Measurements from ENCODE around the gene RASA4B.
"Not testable (repeated sequence)": the region's sequence is repeated elsewhere in the genome, so short reads cannot be mapped to it uniquely, and the experiment has no call there.

Gene RASA4B

GRCh38 chr7:102511860-102512522 is 5.6 kb downstream of the RASA4B start:
- DNase-seq (ENCODE audit: low read depth in 3 of 3) = not testable (repeated sequence)

DNA sequence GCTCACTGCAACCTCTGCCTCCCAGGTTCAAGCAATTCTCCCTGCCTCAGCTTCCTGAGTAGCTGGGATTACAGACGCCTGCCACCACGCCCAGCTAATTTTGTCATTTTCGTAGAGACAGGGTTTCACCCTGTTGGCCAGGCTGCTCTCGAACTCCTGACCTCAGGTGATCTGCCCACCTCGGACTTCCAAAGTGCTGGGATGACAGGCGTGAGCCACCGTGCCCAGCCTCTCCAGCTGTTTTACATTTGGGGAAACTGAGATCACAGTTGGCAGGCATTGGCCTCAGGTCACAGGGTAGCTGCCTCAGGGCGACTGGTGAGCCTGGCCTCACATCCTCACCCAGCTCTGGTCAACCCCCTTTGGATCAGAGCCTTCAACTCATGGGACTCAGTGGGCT is 7.0 kb downstream of the RASA4B start:
- not testable (repeated sequence) for DNase-seq (ENCODE audit: low read depth in 3 of 3)

GRCh38 chr7:102507410-102508088 is 10.0 kb downstream of the RASA4B start:
- not testable (repeated sequence) for DNase-seq (ENCODE audit: low read depth in 3 of 3)

DNA sequence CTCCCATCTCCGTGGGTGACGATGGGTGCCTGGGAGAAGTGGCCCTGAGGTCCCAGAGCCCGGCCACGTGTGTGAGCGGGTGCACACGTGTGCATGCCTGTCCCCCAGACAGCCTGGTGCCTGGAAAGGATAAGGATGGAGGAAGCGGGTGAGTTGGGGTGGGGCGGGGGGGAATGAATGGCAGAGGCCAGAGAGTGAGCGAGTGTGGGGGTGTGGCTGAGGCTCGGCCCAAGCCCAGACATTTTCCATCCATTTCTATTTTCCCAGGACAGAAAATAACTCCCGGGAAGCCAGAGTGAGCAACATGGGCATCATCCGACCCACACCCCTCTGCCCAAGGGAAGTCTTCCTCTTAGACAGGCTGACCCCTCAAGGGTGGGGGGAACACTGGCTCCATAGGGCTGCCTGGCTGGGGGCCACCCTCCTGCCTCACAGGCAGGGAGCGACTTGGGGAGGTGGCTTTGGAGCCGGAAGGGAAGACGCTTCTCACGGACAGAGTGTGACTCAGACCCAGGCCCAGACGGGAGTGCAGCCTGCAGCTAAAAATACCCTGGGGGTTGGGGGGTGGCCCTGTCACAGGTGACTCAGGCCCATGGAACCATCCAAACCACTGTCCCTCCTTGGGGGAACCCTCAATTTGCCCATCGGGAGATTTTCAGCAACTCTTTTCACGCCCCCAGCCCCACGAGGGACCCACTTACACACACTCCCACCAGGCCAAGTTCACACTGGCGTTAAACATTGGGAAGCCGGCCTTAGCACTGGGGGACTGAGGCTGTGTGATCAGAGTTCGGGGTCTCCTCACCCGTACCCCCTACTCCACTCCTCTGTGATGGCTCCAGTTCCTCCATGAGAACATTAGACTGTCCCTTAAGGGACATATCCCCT is 12.0 kb downstream of the RASA4B start:
- not testable (repeated sequence) for DNase-seq (ENCODE audit: low read depth in 3 of 3)

DNA sequence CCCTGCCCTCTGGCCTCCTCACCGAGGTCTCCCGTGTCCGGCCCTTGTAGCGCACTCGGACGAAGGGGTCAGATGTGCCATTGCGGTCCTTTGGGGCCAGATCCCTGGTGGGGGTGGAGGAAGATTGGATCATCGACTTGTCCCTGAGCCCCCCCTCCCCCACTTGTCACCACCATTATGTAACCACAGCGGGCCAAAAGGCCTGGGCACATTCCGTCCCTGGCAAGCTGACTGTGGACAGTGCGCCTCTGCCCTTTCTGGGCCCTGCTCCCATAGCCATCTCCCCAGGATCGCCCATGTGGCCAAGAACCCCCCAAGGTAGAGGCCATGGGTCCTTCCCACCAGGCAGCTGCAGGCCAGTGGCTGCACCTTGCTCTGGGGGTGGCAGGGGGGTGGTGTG is 14.4 kb downstream of the RASA4B start:
- DNase-seq (ENCODE audit: low read depth in 3 of 3) = not testable (repeated sequence)

DNA sequence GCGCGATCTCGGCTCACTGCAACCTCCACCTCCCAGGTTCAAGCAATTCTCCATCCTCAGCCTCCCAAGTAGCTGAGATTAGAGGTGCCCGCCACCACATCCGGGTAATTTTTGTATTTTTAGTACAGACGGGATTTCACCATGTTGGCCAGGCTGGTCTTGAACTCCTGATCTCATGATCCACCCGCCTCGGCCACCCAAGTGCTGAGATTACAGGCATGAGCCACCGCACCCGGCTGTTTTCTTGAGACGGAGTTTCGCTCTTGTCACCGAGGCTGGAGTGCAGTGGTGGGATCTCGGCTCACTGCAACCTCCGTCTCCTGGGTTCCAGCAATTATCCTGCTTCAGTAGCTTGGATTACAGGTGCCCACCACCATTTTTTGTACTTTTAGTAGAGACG is 19.3 kb downstream of the RASA4B start:
- not testable (repeated sequence) for DNase-seq (ENCODE audit: low read depth in 3 of 3)

DNA sequence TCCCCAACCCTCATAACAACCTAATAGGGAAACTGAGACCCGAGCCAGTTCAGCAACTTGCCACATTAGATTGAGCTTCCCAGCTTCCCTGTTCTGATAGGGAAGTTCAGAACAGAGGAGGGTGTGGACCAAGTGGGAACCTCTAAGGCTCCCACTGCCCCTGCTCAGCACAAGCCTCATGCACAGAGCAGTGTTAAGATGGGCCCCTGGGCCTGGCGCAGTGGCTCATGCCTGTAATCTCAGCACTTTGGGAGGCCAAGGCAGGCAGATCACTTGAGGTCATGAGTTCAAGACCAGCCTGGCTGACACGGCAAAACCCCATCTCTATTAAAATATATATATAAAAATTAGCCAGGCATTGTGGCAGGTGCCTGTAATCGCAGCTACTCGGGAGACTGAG is 20.3 kb downstream of the RASA4B start:
- not testable (repeated sequence) for DNase-seq (ENCODE audit: low read depth in 3 of 3)

DNA sequence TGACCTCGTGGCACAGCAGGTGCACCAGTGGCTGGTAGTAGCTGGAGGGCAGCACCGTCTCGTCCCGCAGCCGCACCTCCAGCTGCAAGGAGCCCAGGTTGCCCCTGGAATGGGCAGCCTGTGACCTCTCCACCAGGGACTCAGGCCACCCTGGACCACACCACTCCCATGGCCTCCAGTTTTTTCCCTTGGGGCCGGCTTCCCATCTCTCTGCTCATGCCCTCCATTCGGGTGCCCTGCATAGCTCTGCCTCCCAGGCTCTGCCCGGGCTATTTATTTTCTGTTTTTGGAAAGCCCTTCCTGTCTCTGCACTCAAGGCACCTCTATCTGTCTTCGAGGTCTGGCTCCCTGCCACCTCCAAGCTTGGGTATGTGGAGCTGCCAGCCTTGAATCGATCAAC is 20.7 kb downstream of the RASA4B start:
- DNase-seq (ENCODE audit: low read depth in 3 of 3) = not testable (repeated sequence)

- DNase-seq (ENCODE audit: low read depth in 3 of 3) = not testable (repeated sequence)
Measured at GRCh38 chr7:102494473-102495149, 23.0 kb downstream of the RASA4B start.

DNA sequence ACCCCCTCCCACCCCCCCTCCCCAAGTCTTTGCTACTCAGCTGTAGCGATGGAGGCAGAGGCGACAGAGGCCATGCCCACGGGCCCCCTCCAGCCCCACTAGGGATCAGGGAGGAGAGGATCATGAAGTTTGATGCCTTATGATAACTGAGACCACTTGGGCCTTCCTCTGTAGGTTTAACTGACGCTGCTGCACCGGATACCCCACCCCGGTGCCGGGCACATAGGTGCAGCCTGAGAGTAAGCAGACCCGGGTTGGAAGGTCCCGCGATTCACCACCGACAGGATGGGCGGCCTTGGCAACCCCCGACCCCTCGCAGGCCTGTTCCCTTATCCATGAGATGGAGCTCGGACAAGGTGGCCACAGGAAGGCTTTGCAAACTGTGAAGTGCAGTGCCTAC is 23.6 kb downstream of the RASA4B start:
- not testable (repeated sequence) for DNase-seq (ENCODE audit: low read depth in 3 of 3)

DNA sequence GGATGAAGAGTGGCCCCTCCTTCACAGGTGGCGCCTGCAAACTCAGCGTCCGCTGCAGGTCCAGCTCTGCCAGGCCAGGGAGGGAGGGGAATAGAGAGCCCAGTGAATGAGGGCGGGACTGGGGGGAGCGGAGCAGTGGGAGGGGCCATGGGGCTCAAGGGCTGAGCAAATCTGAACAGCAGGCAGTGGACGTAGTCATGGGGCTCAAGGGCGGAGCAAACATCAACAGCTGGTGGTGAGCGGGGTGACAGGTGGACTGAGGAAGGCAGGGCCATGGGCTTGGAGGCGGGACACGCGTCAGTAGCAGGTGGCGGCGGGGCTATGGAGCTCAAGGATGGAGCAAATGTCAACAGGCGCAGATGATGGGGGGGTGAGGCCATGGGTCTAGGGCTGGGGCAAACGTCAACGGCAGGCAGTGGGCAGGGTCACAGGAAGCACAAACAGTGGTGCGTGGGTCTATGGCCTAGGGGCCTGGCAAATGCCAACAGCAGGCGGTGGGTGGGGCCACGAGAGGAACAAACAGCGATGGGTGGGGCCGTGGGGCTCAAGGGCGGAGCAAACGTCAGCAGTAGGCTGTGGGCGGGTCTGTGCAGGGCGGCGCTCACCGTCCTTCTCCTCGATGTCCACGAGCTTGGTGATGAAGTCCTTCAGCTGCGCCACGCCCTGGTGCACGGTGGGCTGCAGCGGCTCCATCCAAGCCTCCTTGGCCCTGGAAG is 24.2 kb downstream of the RASA4B start:
- DNase-seq (ENCODE audit: low read depth in 3 of 3) = not testable (repeated sequence)

DNA sequence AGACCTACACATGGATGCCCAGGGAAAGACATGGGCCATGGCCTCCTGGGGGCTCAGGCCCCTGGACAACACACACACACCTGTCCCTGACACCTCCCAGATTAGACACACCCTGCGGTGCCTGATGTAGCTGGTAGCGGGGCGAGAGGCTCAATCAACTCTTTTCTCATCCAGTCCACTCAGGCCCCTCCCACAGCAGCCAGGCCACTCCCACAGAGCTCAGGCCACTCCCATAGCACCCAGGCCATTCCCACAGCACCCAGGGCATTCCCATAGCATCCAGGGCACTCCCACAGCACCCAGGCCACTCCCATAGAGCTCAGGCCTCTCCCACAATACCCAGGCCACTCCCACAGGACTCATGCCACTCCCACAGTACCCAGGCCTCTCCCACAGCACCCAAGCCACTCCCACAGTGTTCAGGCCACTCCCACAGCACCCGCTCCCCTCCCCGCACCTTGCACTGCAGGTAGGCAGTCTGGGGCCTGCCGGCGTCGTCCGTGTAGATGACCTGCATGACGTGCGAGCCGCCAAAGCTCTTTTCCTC is 27.0 kb downstream of the RASA4B start:
- DNase-seq (ENCODE audit: low read depth in 3 of 3) = peak; percentile 31 to 74 (median 33)

DNA sequence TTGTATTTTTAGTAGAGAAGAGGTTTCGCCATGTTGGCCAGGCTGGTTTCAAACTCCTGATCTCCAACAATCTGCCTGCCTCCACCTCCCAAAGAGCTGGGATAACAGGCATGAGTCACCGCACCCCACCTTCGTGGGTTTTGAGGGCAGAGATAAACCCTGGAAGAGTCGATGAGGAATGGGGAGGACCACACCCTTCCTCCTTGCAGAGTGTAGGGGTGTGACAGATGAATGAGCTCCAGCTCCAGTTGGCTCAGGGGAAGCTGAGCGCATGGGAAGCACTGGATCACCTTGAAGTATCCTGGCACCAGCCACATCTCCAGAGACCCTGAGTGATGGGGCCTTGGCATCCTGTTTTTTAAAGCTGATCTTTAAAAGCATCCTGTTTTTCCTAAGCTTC is 33.3 kb downstream of the RASA4B start:
- DNase-seq (ENCODE audit: low read depth in 3 of 3) = not testable (repeated sequence)

GRCh38 chr7:102481962-102482361 is 35.6 kb downstream of the RASA4B start:
- not testable (repeated sequence) for DNase-seq (ENCODE audit: low read depth in 3 of 3)

DNA sequence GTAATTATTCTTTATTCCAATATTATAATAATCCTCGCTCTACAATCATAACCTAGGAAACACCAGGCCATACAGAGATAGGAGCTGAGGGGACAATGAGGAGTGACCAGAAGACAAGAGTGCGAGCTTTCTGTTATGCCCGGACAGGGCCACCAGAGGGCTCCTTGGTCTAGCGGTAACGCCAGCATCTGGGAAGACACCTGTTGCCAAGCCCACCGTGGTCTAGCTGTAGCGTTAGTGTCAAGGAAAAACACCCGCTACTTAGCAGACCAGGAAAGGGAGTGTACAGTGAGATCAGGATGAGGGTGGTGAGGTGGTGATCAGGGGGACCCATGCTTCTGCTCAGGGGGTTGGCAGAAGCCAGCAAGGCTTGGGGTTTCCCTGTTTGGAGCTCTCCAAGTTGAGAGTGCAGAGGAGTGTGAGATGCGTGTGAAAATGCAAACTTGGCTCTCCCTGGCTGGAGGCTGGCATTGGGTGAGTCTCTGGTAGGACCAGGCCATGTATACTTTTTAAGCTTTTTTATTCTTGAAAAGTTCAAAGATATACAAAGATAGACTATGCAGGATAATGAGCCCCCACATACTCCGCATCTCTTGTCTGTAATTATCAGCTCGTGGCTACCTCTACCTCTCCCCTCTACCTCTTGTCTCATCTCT is 37.5 kb downstream of the RASA4B start:
- peak in 1 of 3 experiments; percentile 37 for DNase-seq (ENCODE audit: low read depth in 3 of 3)

- not testable (repeated sequence) for DNase-seq (ENCODE audit: low read depth in 3 of 3)
Measured at GRCh38 chr7:102479209-102479584, 38.4 kb downstream of the RASA4B start.

DNA sequence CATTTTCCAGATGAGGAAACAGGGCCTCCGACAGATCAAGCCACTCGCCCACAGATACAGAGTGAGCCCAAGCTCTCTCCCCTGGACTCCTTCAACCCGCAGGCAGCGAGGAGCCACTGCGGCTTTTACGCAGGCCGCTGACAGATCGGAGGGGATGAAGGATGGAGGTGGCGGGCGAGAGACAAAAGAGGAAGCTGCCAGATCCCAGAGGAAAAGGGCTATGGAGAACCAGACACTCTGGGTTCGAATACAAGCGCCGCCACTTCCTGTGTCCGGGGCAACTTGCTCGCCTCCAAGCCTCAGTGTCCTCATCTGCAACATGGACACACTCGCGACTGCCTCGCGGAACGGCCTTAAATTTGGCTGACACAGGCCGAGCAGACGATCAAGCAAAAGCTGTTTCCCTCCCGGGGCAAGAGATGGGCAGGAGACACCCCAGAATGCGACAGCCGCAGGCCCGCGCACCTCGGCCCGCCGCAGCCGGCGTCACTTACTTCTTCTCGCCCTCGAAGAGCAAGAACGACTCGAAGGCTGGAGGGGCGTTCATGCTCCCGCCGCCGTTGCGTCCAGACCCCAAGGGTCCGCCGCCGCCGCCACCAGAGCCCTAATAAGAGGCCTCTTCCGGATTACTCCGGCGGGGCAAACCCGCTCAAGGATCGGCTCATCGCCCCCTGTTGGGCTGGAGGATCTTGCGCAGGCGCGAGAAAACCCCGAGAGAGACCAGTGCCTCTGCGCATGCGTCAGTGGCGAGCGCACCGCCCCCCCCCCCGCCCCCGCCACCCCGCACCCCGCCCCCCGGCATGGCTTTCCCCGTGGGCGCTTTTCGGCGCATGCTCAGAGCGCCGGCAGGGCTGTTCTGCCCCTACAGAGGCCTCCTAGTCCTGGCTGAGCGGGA is 39.0 kb downstream of the RASA4B start, which contains the start of gene POLR2J:
TSS of gene POLR2J (minus strand) at position 609 of the 895 bp plus-strand sequence. CDS start at position 547, 62 bp downstream.
- DNase-seq (ENCODE audit: low read depth in 3 of 3) = peak; percentile 75 to 86 (median 80)

- not testable (repeated sequence) for DNase-seq (ENCODE audit: low read depth in 3 of 3)
Measured at GRCh38 chr7:102474736-102475435, 42.7 kb downstream of the RASA4B start.

Data from stimulated activated CD4-positive, alpha-beta T cell treated with anti-CD3 and anti-CD28 coated beads, TNF-alpha, amount 100 ng/mL, for 24 hours (primary cell).